Body of pancreas (tissue), 4 donors: Measurements from ENCODE around the gene TSPEAR.

Source experiments
- CTCF ChIP-seq, 7 experiments: fragments of 450-650 bp in 4 of 7; fragments of 200-600 bp in 3 of 7; sonication (generic) in 3 of 7; IDR thresholded peaks; one replicate each; pipeline ENCODE4 v1.5.1; 2016 to 2019; ENCODE audit warnings: antibody characterized with exemption in 7 of 7
- POLR2A ChIP-seq, 3 donors: fragments of 450-650 bp; IDR thresholded peaks; one replicate each; pipeline ENCODE4 v1.6.1; 2016; ENCODE audit warnings: antibody characterized with exemption in 3 of 3, mild to moderate bottlenecking in 2 of 3

GRCh38 chr21:44516342-44516741 is 195.0 kb downstream of the TSPEAR start:
- TF ChIP-seq CTCF (IDR thresholded peaks at IDR 0.05) (no peak), POLR2A (IDR thresholded peaks at IDR 0.05) (no peak)
